Gastrocnemius medialis (tissue), 4 donors: Measurements from ENCODE around the gene S100A9. TPM values are rescaled to one million over a fixed set of nuclear protein-coding genes. Genes with fewer than 3 reads are reported as not detected.

ENCODE experiments used
- ATAC-seq, 2 donors: fragments of 150-250 bp; one replicate each; pipeline ENCODE4 v1.9.1; 2016
- DNase-seq, 2 donors: peaks; one replicate each; pipeline ENCODE4 v3.0.0-alpha.2; 2019
- H3K27ac ChIP-seq, 4 donors: fragments of 200-600 bp; sonication (generic); 1 replicate in 1 of 4; 2 replicates in 3 of 4; pipeline ENCODE4 v1.5.1; 2016 to 2018; ENCODE audit warnings: mild to moderate bottlenecking in 2 of 4, moderate library complexity in 1 of 4
- H3K27me3 ChIP-seq, 3 donors: fragments of 200-600 bp; sonication (generic) in 2 of 3; 1 replicate in 1 of 3; 2 replicates in 2 of 3; pipeline versions ENCODE4 v1.5.1 to v1.6.0; 2016 to 2019; ENCODE audit warnings: mild to moderate bottlenecking in 1 of 3, moderate library complexity in 1 of 3
- H3K36me3 ChIP-seq, 2 donors: fragments of 200-600 bp; sonication (generic) in 1 of 2; one replicate each; pipeline ENCODE4 v1.5.1; 2017 to 2018
- H3K4me1 ChIP-seq, 2 donors: fragments of 200-600 bp; sonication (generic) in 1 of 2; one replicate each; pipeline ENCODE4 v1.5.1; 2016 to 2017; ENCODE audit warnings: mild to moderate bottlenecking in 2 of 2
- H3K4me3 ChIP-seq, 4 donors: fragments of 200-600 bp; sonication (generic) in 3 of 4; 1 replicate in 1 of 4; 2 replicates in 3 of 4; pipeline ENCODE4 v1.5.1; 2016 to 2019; ENCODE audit warnings: mild to moderate bottlenecking in 2 of 4
- H3K9me3 ChIP-seq, 3 donors: fragments of 200-600 bp; sonication (generic) in 2 of 3; 1 replicate in 1 of 3; 2 replicates in 2 of 3; pipeline ENCODE4 v1.5.1; 2016 to 2019
- POLR2A ChIP-seq, 2 donors: fragments of 450-650 bp; IDR thresholded peaks; one replicate each; pipeline ENCODE4 v1.6.1; 2017; ENCODE audit warnings: antibody characterized with exemption in 2 of 2, mild to moderate bottlenecking in 2 of 2, moderate library complexity in 2 of 2
- in situ Hi-C, 4 donors: fragments of 200-750 bp; cut with MboI; loops; one replicate each; pipeline versions ENCODE4 v1.15.0 to v1.8.0; 2017; ENCODE audit warnings: low sequenced_read_pairs in 4 of 4
- intact Hi-C: fragments of 100-400 bp; cut with DNase I; formaldehyde crosslinking; loops from one replicate; pipeline ENCODE4 v1.15.1; 2023; ENCODE audit warnings: low total_unique reads
- total RNA-seq, 4 donors: library from RNA; depleted of rRNA; stranded (reverse); fragments of >200 nt; gene quantifications; one replicate each; pipeline versions ENCODE4 v1.1.0 to v1.2.3, GENCODE V29; 2016
- TF ChIP-seq, protein P1 (sequence below), 5 experiments: fragments of 450-650 bp in 3 of 5; fragments of 200-600 bp in 2 of 5; sonication (generic) in 2 of 5; IDR thresholded peaks in 4 of 5; conservative IDR thresholded peaks in 1 of 5; 1 replicate in 4 of 5; 2 replicates in 1 of 5; pipeline ENCODE4 v1.5.1; 2016 to 2019; ENCODE audit warnings: antibody characterized with exemption in 5 of 5, mild to moderate bottlenecking in 3 of 5, moderate library complexity in 3 of 5

The S100A9 gene
- total RNA-seq, 4 donors from 2014 or later: 57.4 to 205 (median 87.1) TPM

DNA sequence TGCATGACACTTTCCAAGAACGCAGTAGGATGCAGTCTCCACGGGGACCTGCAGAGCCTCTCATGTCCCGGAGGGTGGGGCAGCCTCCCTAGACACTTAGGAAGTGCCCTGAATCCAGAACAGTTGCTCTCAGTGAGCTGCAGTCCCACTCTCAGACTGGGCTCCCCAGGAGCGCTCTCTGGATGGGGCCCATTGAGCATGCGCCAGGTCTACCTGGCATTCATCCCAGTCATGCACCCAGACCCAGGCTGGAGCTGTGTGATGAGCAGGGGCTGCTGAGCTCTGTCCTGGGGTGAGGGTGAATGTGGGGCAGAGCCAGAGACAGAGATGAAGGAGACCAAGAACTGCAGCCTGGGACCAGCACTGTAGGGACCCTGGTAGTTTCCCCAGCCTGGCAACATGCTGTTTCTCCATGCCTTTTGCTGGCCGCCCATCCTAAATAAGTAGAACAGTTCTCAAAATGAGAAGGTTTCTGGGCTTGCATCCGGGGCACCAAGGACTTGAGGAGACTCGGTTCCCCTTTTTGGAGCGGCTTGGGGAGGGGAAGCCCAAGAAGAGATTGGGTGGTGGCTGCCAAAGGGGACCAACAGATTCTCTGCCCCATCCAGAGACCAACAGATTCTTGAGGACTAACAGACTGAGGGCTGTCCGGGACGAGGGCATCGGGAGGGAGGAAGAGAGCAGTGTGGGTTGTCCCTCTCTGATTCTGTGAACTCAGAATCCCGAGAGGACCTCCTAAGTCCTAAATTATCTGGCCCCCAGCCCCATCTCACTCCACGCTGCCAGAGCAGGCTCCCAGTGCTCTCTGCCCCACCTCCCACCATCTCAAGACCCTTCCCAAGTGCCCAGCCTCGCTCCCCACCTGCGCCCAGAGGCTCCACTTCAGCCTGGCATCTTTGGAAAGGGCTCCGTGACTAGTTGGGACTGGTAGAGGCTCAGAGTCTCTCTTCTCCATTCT, 8.0 kb upstream of the S100A9 start:
- Histone ChIP-seq H3K4me3 (no peak overlapping the region), H3K36me3 (no peaks in the 10 kb centered on the region), H3K4me1 (no peaks in the 10 kb centered on the region), H3K27ac (no peak overlapping the region), H3K27me3 (peaks cover 7 to 31% (median 8%) of the 10 kb centered on the region in 3 donors), H3K9me3 (no peaks in the 10 kb centered on the region)
- TF ChIP-seq POLR2A (IDR thresholded peaks at IDR 0.05): no peak
- TF ChIP-seq, protein P1, sequence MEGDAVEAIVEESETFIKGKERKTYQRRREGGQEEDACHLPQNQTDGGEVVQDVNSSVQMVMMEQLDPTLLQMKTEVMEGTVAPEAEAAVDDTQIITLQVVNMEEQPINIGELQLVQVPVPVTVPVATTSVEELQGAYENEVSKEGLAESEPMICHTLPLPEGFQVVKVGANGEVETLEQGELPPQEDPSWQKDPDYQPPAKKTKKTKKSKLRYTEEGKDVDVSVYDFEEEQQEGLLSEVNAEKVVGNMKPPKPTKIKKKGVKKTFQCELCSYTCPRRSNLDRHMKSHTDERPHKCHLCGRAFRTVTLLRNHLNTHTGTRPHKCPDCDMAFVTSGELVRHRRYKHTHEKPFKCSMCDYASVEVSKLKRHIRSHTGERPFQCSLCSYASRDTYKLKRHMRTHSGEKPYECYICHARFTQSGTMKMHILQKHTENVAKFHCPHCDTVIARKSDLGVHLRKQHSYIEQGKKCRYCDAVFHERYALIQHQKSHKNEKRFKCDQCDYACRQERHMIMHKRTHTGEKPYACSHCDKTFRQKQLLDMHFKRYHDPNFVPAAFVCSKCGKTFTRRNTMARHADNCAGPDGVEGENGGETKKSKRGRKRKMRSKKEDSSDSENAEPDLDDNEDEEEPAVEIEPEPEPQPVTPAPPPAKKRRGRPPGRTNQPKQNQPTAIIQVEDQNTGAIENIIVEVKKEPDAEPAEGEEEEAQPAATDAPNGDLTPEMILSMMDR (IDR thresholded peaks at IDR 0.05 in 4 of 5, conservative IDR thresholded peaks at IDR 0.05 in 1 of 5): no peak
- in situ Hi-C loops: loop anchor here (5.0 to 25.0 kb wide), 5 partner anchors 143 to 663 kb away; partner anchors contain the start of gene INTS3 (in 1 of the 4)
- DNase-seq (no peak), ATAC-seq (no peak)
- intact Hi-C loops: loop anchor here (10.0 kb wide), 2 partner anchors 215 to 395 kb away; partner anchors contain the start of gene S100A2

DNA sequence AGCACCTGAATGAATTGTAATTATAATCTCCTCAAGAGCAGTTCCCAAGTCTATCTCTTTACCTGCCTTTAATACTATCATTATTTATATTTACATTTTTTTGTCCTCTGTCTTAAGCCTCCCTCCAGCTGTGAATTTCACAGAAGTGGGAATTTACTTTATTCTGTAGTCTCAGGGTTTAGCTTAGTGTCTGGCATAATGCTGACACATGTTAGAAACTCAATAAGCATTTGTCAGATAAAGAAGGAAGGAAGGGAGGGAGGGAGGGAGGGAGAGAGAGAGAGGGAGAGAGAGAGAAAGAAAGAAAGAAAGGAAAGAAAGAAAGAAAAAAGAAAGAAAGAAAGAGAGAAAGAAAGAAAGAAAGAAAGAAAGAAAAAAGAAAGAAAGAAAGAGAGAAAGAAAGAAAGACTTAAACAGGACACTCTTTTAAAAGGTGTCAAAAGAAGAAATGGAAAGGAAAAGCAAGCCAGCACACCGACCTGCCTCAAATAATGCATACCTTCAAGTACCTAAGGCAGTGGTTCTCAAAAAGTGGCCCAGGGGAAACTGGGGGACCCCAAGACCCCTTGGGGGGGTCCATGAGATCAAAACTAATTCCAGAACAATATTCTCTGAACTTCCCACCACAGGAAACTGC, 7.2 kb upstream of the S100A9 start:
- intact Hi-C loops: loop anchor here (10.0 kb wide), 2 partner anchors 214 to 394 kb away; partner anchors contain the start of gene S100A2
- H3K27me3 ChIP-seq: peaks cover 7 to 31% (median 8%) of the 10 kb centered on the region in 3 donors
- no peaks in the 10 kb centered on the region for H3K36me3 ChIP-seq
- H3K4me1 ChIP-seq: no peaks in the 10 kb centered on the region
- H3K27ac ChIP-seq: no peak overlapping the region
- H3K4me3 ChIP-seq: no peak overlapping the region
- DNase-seq: no peak
- in situ Hi-C loops: loop anchor here (5.0 to 25.0 kb wide), 5 partner anchors 142 to 662 kb away; partner anchors contain the start of gene INTS3 (in 1 of the 4)
- no peak for ATAC-seq
- TF ChIP-seq, protein P1 (IDR thresholded peaks at IDR 0.05 in 4 of 5, conservative IDR thresholded peaks at IDR 0.05 in 1 of 5): no peak
- no peak for TF ChIP-seq POLR2A (IDR thresholded peaks at IDR 0.05)
- H3K9me3 ChIP-seq: no peaks in the 10 kb centered on the region

DNA sequence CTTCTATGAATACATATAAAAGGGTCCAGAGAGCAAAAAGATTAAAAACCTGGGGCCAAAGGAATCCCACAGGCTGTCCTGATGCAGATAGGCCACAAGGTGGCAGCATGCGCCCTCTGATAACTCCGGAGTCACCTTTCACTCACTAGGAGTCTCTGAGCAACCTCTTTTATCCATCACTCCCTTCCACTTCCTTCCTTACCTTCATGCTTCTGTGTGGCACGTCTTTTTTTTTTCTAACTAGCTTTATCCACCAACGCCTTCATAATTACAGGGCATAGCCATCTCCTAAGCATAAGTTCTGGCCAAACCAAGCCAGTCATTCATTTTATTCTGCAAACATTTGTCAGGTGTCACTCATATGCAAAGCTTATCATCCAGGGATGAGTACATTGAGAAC, 5.1 kb upstream of the S100A9 start:
- intact Hi-C loops (loop anchor here (1.0 to 10.0 kb wide), 3 partner anchors 143 to 392 kb away; partner anchors contain the start of gene S100A2), in situ Hi-C loops (loop anchor here (5.0 to 25.0 kb wide), 5 partner anchors 140 to 660 kb away; partner anchors contain the start of gene INTS3 (in 1 of the 4))
- ATAC-seq (peak; percentile 74 to 81), DNase-seq (peak; percentile 38 to 61)
- Histone ChIP-seq H3K9me3 (no peaks in the 10 kb centered on the region), H3K4me1 (peaks cover 0 to 4% of the 10 kb centered on the region in 2 donors), H3K27ac (no peak overlapping the region), H3K36me3 (no peaks in the 10 kb centered on the region), H3K27me3 (peaks cover 7 to 24% (median 8%) of the 10 kb centered on the region in 3 donors), H3K4me3 (no peak overlapping the region)
- TF ChIP-seq, protein P1 (IDR thresholded peaks at IDR 0.05 in 4 of 5, conservative IDR thresholded peaks at IDR 0.05 in 1 of 5): peak; percentile 75 to 92 (median 83)
- no peak for TF ChIP-seq POLR2A (IDR thresholded peaks at IDR 0.05)

DNA sequence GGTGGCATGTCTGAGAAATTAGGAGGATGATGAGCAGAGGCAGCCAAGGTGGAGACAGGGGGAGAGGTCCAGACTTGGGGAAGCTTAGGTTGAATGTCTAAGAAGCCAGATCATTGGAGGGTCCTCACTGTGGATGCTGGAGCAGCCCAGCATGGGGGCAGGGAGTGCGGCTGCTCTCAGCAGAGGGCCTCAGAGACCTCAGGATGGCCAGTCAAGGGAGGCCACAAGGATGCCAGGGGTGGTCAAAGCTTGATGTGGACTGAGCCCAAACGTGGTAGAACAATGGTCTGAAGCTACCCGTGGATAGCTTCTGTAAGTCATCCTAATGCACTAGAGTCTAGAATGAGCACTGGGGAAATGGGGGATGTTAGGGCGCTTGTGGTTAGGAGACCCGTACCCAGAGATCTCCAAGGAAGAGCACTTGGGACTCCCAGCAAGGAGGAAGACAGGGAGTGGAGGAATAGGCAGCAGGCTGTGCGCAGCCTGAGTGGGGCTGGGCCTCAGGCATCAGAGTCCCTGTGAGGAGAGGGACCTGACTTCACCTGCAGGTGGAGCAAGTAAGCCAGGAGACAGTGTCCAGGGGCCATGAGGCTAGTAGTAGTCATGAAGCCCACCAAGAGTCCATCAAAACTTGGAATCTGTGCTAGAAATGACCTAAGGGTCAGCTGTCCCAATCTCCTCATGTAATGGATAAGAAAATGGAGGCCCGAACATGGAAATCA, 4.3 kb upstream of the S100A9 start:
- TF ChIP-seq, protein P1 (IDR thresholded peaks at IDR 0.05 in 4 of 5, conservative IDR thresholded peaks at IDR 0.05 in 1 of 5): peak in 1 of 5 experiments; percentile 32
- no peak for TF ChIP-seq POLR2A (IDR thresholded peaks at IDR 0.05)
- no peak overlapping the region for H3K4me3 ChIP-seq
- intact Hi-C loops: loop anchor here (10.0 kb wide), 2 partner anchors 211 to 391 kb away; partner anchors contain the start of gene S100A2
- in situ Hi-C loops: loop anchor here (5.0 to 25.0 kb wide), 5 partner anchors 139 to 659 kb away; partner anchors contain the start of gene INTS3 (in 1 of the 4)
- no peak overlapping the region for H3K27ac ChIP-seq
- H3K9me3 ChIP-seq: no peaks in the 10 kb centered on the region
- DNase-seq (no peak), ATAC-seq (no peak)
- peaks cover 4 to 16% (median 7%) of the 10 kb centered on the region in 3 donors for H3K27me3 ChIP-seq
- no peaks in the 10 kb centered on the region for H3K36me3 ChIP-seq
- peaks cover 5 to 12% of the 10 kb centered on the region in 2 donors for H3K4me1 ChIP-seq
